A549 (cell line): ENCODE measurements around the gene MFNG.

Experiments used
- CHD4 ChIP-seq: fragments of 200-600 bp; sonication (generic); IDR thresholded peaks from 2 replicates; pipeline ENCODE4 v1.6.1; 2016; ENCODE audit warnings: antibody characterized with exemption, mild to moderate bottlenecking, borderline replicate concordance
- HOXA7 ChIP-seq: fragments of 250-450 bp; sonication (Bioruptor Pico); IDR thresholded peaks from 2 replicates; pipeline ENCODE4 v1.5.0; 2020; ENCODE audit warnings: mild to moderate bottlenecking, moderate library complexity
- POLR2A ChIP-seq: IDR thresholded peaks from 2 replicates; pipeline ENCODE4 v1.6.1; 2012; ENCODE audit warnings: mild to moderate bottlenecking, low read length
- REST ChIP-seq: fragments of 200-600 bp; sonication (generic); IDR thresholded peaks from 2 replicates; pipeline ENCODE4 v1.6.1; 2016; ENCODE audit warnings: antibody characterized with exemption, mild to moderate bottlenecking, moderate library complexity
- TF ChIP-seq, protein P1 (sequence below): fragments of >200 bp; sonication (Bioruptor Twin); formaldehyde crosslinking; IDR thresholded peaks from 3 replicates; pipeline ENCODE4 v1.5.1; 2016

GRCh38 chr22:37480387-37481346 lies 5.5 kb downstream of the MFNG start:
- TF ChIP-seq HOXA7 (CRISPR knock-in tag) (no peak), POLR2A (no peak), REST (no peak), CHD4 (no peak)
- TF ChIP-seq, protein P1, sequence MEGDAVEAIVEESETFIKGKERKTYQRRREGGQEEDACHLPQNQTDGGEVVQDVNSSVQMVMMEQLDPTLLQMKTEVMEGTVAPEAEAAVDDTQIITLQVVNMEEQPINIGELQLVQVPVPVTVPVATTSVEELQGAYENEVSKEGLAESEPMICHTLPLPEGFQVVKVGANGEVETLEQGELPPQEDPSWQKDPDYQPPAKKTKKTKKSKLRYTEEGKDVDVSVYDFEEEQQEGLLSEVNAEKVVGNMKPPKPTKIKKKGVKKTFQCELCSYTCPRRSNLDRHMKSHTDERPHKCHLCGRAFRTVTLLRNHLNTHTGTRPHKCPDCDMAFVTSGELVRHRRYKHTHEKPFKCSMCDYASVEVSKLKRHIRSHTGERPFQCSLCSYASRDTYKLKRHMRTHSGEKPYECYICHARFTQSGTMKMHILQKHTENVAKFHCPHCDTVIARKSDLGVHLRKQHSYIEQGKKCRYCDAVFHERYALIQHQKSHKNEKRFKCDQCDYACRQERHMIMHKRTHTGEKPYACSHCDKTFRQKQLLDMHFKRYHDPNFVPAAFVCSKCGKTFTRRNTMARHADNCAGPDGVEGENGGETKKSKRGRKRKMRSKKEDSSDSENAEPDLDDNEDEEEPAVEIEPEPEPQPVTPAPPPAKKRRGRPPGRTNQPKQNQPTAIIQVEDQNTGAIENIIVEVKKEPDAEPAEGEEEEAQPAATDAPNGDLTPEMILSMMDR, result no peak
